NCI-H1417 (cell line): ENCODE measurements around the gene AKT1.

ENCODE experiments used
- DNase-seq, 3 experiments: peaks; one replicate each; lab custom pipeline; 2025; lab: John Stamatoyannopoulos, UW

AKT1 gene

GRCh38 chr14:104723651-104724406 lies 71.7 kb downstream of the AKT1 start, which contains the start of gene ADSS1:
Gene ADSS1, plus strand, starts transcription at chr14:104724229. Its CDS starts 42 bp downstream, at chr14:104724271.
- DNase-seq, result peak; percentile 37 to 80 (median 77)

GRCh38 chr14:104722938-104723650 lies 72.5 kb downstream of the AKT1 start:
- DNase-seq, result no peak

GRCh38 chr14:104721505-104722431 lies 73.8 kb downstream of the AKT1 start:
- DNase-seq, result no peak
